ENCODE data around the gene AQP6.

The AQP6 gene

DNA sequence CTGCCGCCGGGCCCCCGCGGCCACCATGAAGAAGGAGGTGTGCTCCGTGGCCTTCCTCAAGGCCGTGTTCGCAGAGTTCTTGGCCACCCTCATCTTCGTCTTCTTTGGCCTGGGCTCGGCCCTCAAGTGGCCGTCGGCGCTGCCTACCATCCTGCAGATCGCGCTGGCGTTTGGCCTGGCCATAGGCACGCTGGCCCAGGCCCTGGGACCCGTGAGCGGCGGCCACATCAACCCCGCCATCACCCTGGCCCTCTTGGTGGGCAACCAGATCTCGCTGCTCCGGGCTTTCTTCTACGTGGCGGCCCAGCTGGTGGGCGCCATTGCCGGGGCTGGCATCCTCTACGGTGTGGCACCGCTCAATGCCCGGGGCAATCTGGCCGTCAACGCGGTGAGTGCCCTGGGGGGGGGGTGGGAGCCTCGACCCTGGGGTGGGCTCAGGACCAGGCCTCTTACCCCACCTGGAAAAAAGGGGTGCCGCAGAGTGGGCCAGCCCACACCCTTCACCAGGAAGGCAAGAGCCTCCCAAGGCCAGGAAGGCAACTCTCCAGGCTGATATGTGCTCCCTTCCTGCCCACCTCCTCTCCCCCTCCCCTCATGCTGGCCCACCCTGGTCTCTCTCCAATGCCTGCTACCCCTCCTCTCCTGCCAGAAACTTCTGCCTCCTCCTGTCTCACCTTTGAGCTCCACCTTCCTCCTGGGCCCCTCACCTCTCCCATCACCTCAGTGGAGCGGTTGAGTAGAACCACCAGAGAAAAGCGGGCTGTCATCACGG lies 10.6 kb upstream of the AQP6 start:
- Histone ChIP-seq H3K27me3 (replicated peaks; ENCODE audit: insufficient read depth, low read length) (peaks cover 78% of the 10 kb centered on the region), H3K4me3 (ENCODE audit: low read length) (no peak overlapping the region)
- TF ChIP-seq EZH2phosphoT487 (IDR thresholded peaks at IDR 0.05; ENCODE audit: low read length) (no peak), EZH2 (optimal IDR thresholded peaks at IDR 0.05; ENCODE audit: low read depth, low read length) (no peak)
- TF ChIP-seq, protein P1, sequence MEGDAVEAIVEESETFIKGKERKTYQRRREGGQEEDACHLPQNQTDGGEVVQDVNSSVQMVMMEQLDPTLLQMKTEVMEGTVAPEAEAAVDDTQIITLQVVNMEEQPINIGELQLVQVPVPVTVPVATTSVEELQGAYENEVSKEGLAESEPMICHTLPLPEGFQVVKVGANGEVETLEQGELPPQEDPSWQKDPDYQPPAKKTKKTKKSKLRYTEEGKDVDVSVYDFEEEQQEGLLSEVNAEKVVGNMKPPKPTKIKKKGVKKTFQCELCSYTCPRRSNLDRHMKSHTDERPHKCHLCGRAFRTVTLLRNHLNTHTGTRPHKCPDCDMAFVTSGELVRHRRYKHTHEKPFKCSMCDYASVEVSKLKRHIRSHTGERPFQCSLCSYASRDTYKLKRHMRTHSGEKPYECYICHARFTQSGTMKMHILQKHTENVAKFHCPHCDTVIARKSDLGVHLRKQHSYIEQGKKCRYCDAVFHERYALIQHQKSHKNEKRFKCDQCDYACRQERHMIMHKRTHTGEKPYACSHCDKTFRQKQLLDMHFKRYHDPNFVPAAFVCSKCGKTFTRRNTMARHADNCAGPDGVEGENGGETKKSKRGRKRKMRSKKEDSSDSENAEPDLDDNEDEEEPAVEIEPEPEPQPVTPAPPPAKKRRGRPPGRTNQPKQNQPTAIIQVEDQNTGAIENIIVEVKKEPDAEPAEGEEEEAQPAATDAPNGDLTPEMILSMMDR (IDR thresholded peaks at IDR 0.05; ENCODE audit: low read length) = no peak

DNA sequence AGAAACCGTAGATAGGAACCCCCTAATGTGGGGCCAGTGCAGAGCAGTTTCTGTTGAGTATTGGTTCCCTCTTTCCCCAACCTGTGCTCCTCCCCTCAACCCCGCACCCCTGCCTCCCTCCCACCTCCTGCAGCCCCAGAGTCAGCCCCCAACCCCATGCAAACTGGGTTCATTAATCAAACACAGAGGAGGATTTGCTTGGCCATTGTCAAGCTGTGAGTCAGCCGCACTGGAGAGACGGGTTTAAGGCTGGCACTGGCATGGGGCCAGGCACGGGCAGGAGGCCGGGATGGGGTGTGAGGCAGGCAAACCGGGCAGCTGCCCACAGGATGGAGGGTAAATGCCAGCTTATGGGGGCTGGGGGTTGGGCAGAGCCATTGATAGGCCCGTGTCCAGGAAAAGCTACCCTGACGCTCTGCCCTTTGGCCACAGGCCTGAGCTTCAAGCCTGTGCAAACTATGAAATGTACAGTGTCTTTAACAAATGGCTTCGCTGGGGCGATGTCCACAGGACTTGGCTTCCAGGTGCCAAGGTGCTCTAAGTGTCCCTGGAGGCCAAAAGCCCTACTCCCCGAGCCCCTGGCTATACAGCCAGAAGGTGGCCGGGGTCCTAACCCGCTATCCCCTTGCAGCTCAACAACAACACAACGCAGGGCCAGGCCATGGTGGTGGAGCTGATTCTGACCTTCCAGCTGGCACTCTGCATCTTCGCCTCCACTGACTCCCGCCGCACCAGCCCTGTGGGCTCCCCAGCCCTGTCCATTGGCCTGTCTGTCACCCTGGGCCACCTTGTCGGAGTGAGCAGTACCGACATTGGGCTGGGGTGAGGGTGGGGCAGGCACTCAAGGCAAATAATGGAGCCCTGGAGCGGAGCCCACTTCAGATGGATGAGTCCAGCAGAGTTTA lies 9.6 kb upstream of the AQP6 start:
- Histone ChIP-seq H3F3A (ENCODE audit: insufficient read depth, low read length) (no peaks in the 10 kb centered on the region), H3K27ac (ENCODE audit: low read length) (no peak overlapping the region), H3K36me3 (replicated peaks; ENCODE audit: insufficient read depth, low read length) (no peaks in the 10 kb centered on the region), H3K27me3 (replicated peaks; ENCODE audit: insufficient read depth, low read length) (peaks cover 73% of the 10 kb centered on the region), H3K79me2 (ENCODE audit: low read length) (no peaks in the 10 kb centered on the region), H3K4me2 (ENCODE audit: low read depth, low read length) (no peak overlapping the region), H3K9me3 (replicated peaks; ENCODE audit: insufficient read depth, low read length) (no peaks in the 10 kb centered on the region), H3K9me2 (replicated peaks; ENCODE audit: insufficient read depth, low read length) (no peaks in the 10 kb centered on the region), H3K9ac (ENCODE audit: low read length) (no peak overlapping the region), H4K20me1 (ENCODE audit: insufficient read depth, low read length) (no peaks in the 10 kb centered on the region), H3K4me3 (ENCODE audit: low read length) (no peak overlapping the region), H3K4me1 (ENCODE audit: low read length) (no peaks in the 10 kb centered on the region), H2AFZ (ENCODE audit: low read length) (no peak overlapping the region)
- TF ChIP-seq EZH2 (optimal IDR thresholded peaks at IDR 0.05; ENCODE audit: low read depth, low read length) (no peak), EZH2phosphoT487 (IDR thresholded peaks at IDR 0.05; ENCODE audit: low read length) (no peak)
- TF ChIP-seq, protein P1 (IDR thresholded peaks at IDR 0.05; ENCODE audit: low read length) = no peak
- DNase-seq = no peak

More for the DNA sequence above, 10.6 kb upstream of the AQP6 start:
- Histone ChIP-seq H4K20me1 (ENCODE audit: insufficient read depth, low read length) (no peaks in the 10 kb centered on the region), H3K36me3 (replicated peaks; ENCODE audit: insufficient read depth, low read length) (no peaks in the 10 kb centered on the region), H3K9me3 (replicated peaks; ENCODE audit: insufficient read depth, low read length) (no peaks in the 10 kb centered on the region), H3K9ac (ENCODE audit: low read length) (no peak overlapping the region), H3K27ac (ENCODE audit: low read length) (no peak overlapping the region), H3K9me2 (replicated peaks; ENCODE audit: insufficient read depth, low read length) (no peaks in the 10 kb centered on the region), H3K4me2 (ENCODE audit: low read depth, low read length) (no peak overlapping the region), H3K4me1 (ENCODE audit: low read length) (no peaks in the 10 kb centered on the region), H3K79me2 (ENCODE audit: low read length) (no peaks in the 10 kb centered on the region), H3F3A (ENCODE audit: insufficient read depth, low read length) (no peaks in the 10 kb centered on the region), H2AFZ (ENCODE audit: low read length) (no peak overlapping the region)
- DNase-seq = no peak

GRCh38 chr12:49963976-49964815 lies 8.6 kb upstream of the AQP6 start:
- Histone ChIP-seq H3K4me3 (ENCODE audit: low read length) (no peak overlapping the region), H3K4me2 (ENCODE audit: low read depth, low read length) (no peak overlapping the region), H4K20me1 (ENCODE audit: insufficient read depth, low read length) (no peaks in the 10 kb centered on the region), H3K4me1 (ENCODE audit: low read length) (no peaks in the 10 kb centered on the region), H3K9ac (ENCODE audit: low read length) (no peak overlapping the region), H3K9me2 (replicated peaks; ENCODE audit: insufficient read depth, low read length) (no peaks in the 10 kb centered on the region), H3F3A (ENCODE audit: insufficient read depth, low read length) (no peaks in the 10 kb centered on the region), H3K79me2 (ENCODE audit: low read length) (no peaks in the 10 kb centered on the region), H3K27ac (ENCODE audit: low read length) (no peak overlapping the region), H2AFZ (ENCODE audit: low read length) (no peak overlapping the region), H3K27me3 (replicated peaks; ENCODE audit: insufficient read depth, low read length) (peaks cover 77% of the 10 kb centered on the region), H3K9me3 (replicated peaks; ENCODE audit: insufficient read depth, low read length) (no peaks in the 10 kb centered on the region), H3K36me3 (replicated peaks; ENCODE audit: insufficient read depth, low read length) (no peaks in the 10 kb centered on the region)
- no peak for DNase-seq
- TF ChIP-seq, protein P1 (IDR thresholded peaks at IDR 0.05; ENCODE audit: low read length) = no peak
- TF ChIP-seq EZH2phosphoT487 (IDR thresholded peaks at IDR 0.05; ENCODE audit: low read length) = no peak
- no peak for TF ChIP-seq EZH2 (optimal IDR thresholded peaks at IDR 0.05; ENCODE audit: low read depth, low read length)
